Loucy (cell line): Measurements from ENCODE around the gene IRF1.

Source experiments
- H2AFZ ChIP-seq: fragments of 200-600 bp; sonication (generic); 2 replicates; pipeline ENCODE4 v1.6.0; 2016; ENCODE audit warnings: antibody characterized with exemption, mild to moderate bottlenecking, low read length, moderate library complexity
- H3F3A ChIP-seq: fragments of 200-600 bp; 2 replicates; pipeline ENCODE4 v1.6.0; 2016; ENCODE audit warnings: antibody characterized with exemption, low read depth, mild to moderate bottlenecking
- H3K27me3 ChIP-seq: fragments of 200-600 bp; sonication (generic); 2 replicates; pipeline ENCODE4 v1.6.1; 2014; ENCODE audit warnings: low read length, mild to moderate bottlenecking; ENCODE audit not compliant: insufficient read depth, poor library complexity, severe bottlenecking
- H3K36me3 ChIP-seq: fragments of 200-600 bp; sonication (generic); 2 replicates; pipeline ENCODE4 v1.6.1; 2016; ENCODE audit warnings: low read length; ENCODE audit not compliant: insufficient read depth
- H3K4me1 ChIP-seq: fragments of 200-600 bp; sonication (generic); 2 replicates; pipeline ENCODE4 v1.5.1; 2014; ENCODE audit warnings: low read length, mild to moderate bottlenecking; ENCODE audit not compliant: insufficient read depth, poor library complexity, severe bottlenecking
- H3K4me2 ChIP-seq: fragments of 200-600 bp; sonication (generic); 2 replicates; pipeline ENCODE4 v1.6.0; 2014; ENCODE audit warnings: antibody characterized with exemption, low read length, low read depth, mild to moderate bottlenecking; ENCODE audit not compliant: poor library complexity, severe bottlenecking
- H3K4me3 ChIP-seq: fragments of 200-600 bp; sonication (generic); 2 replicates; pipeline ENCODE4 v1.5.1; 2014; ENCODE audit warnings: low read length, mild to moderate bottlenecking, mixed read lengths; ENCODE audit not compliant: poor library complexity, severe bottlenecking
- H3K79me2 ChIP-seq: fragments of 200-600 bp; sonication (generic); 2 replicates; pipeline ENCODE4 v1.6.1; 2014; ENCODE audit warnings: low read length; ENCODE audit not compliant: insufficient read depth
- H3K9ac ChIP-seq: fragments of 200-600 bp; sonication (generic); 2 replicates; pipeline ENCODE4 v1.6.0; 2014; ENCODE audit warnings: mild to moderate bottlenecking, low read depth, low read length, moderate library complexity; ENCODE audit not compliant: poor library complexity, severe bottlenecking
- H3K9me2 ChIP-seq: fragments of 200-600 bp; sonication (generic); replicated peaks from 2 replicates; pipeline ENCODE4 v1.6.1; 2016; ENCODE audit warnings: low read depth, low read length, mixed read lengths
- H3K9me3 ChIP-seq: fragments of 200-600 bp; sonication (generic); 2 replicates; pipeline ENCODE4 v1.6.1; 2014; ENCODE audit warnings: mild to moderate bottlenecking, antibody characterized with exemption, low read length, low read depth; ENCODE audit not compliant: insufficient read depth
- H4K20me1 ChIP-seq: fragments of 200-600 bp; sonication (generic); 2 replicates; pipeline ENCODE4 v1.6.0; 2014; ENCODE audit warnings: antibody characterized with exemption, low read length, mild to moderate bottlenecking; ENCODE audit not compliant: insufficient read depth, poor library complexity, severe bottlenecking
- EZH2phosphoT487 ChIP-seq: fragments of 200-600 bp; IDR thresholded peaks from 2 replicates; pipeline ENCODE4 v1.6.1; 2018; ENCODE audit warnings: antibody characterized with exemption, mild to moderate bottlenecking, moderate library complexity, borderline replicate concordance
- TF ChIP-seq, protein P1 (sequence below): fragments of 200-600 bp; sonication (generic); conservative IDR thresholded peaks from 2 replicates; pipeline ENCODE4 v1.5.1; 2014; ENCODE audit warnings: mild to moderate bottlenecking, antibody characterized with exemption, low read length

IRF1 gene

GRCh38 chr5:132480042-132480441, 10.5 kb downstream of the IRF1 start:
- H3F3A ChIP-seq, result no peaks in the 10 kb centered on the region
- no peak overlapping the region for H2AFZ ChIP-seq
- no peaks in the 10 kb centered on the region for H3K9me3 ChIP-seq
- H4K20me1 ChIP-seq, result peaks cover 17% of the 10 kb centered on the region
- no peak overlapping the region for H3K4me3 ChIP-seq
- no peaks in the 10 kb centered on the region for H3K9me2 ChIP-seq
- H3K79me2 ChIP-seq, result peaks cover 20% of the 10 kb centered on the region
- H3K9ac ChIP-seq, result no peak overlapping the region
- H3K36me3 ChIP-seq, result peaks cover 26% of the 10 kb centered on the region; the same call in 1 of the 2 replicates
- H3K4me1 ChIP-seq, result peaks cover 16% of the 10 kb centered on the region
- H3K4me2 ChIP-seq, result peak overlapping the region; percentile 25
- H3K27me3 ChIP-seq, result no peaks in the 10 kb centered on the region
- no peak for TF ChIP-seq EZH2phosphoT487
- TF ChIP-seq, protein P1, sequence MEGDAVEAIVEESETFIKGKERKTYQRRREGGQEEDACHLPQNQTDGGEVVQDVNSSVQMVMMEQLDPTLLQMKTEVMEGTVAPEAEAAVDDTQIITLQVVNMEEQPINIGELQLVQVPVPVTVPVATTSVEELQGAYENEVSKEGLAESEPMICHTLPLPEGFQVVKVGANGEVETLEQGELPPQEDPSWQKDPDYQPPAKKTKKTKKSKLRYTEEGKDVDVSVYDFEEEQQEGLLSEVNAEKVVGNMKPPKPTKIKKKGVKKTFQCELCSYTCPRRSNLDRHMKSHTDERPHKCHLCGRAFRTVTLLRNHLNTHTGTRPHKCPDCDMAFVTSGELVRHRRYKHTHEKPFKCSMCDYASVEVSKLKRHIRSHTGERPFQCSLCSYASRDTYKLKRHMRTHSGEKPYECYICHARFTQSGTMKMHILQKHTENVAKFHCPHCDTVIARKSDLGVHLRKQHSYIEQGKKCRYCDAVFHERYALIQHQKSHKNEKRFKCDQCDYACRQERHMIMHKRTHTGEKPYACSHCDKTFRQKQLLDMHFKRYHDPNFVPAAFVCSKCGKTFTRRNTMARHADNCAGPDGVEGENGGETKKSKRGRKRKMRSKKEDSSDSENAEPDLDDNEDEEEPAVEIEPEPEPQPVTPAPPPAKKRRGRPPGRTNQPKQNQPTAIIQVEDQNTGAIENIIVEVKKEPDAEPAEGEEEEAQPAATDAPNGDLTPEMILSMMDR, result no peak

DNA sequence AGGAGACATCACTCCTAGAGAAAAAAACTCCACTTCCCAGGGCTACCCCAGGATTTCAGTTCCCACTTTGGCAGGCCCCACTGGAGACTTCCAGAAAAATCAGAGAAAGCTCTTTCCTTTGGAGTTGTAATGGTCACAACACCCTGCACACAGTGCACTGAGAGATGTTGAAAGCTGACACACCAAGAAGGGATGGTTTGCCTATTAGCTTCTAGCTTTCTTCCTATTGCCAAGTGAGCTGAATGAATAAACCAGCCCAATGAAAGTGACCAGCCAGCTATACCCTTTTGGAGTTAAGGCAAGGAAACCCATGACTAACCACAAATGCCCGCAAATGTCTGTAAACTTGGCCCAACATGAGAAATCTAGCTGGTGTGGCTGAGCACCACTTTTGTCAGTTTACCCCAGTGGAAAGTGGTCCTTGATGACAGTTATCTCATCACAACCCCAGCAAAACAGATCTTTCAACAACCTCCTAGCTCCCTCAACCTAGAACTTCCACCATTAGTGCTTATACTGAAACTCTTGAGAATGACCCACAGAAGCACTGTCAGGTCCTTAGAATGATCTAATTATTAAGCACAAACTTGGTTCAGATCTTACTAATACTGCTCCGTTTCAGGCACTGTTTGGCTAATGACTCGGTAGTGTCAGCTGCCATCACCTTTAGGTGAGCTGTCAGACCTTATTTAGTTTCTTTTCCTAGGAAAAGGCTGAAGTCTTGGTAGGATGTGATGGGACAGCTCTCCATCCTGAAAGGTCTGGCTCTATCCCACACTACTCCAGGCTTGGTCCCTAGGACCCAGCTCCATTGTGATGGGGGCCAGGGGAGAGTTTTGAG, 11.2 kb downstream of the IRF1 start:
- Histone ChIP-seq H3K4me3 (no peak overlapping the region), H4K20me1 (peaks cover 12% of the 10 kb centered on the region), H3K9ac (no peak overlapping the region), H3F3A (no peaks in the 10 kb centered on the region), H3K9me2 (no peaks in the 10 kb centered on the region), H3K4me1 (peaks cover 23% of the 10 kb centered on the region), H3K27me3 (no peaks in the 10 kb centered on the region), H3K36me3 (peaks cover 20% of the 10 kb centered on the region; the same call in 1 of the 2 replicates), H2AFZ (no peak overlapping the region), H3K79me2 (peaks cover 13% of the 10 kb centered on the region), H3K9me3 (no peaks in the 10 kb centered on the region), H3K4me2 (peak overlapping the region; percentile 25)
- TF ChIP-seq EZH2phosphoT487, result no peak
- TF ChIP-seq, protein P1, result no peak

DNA sequence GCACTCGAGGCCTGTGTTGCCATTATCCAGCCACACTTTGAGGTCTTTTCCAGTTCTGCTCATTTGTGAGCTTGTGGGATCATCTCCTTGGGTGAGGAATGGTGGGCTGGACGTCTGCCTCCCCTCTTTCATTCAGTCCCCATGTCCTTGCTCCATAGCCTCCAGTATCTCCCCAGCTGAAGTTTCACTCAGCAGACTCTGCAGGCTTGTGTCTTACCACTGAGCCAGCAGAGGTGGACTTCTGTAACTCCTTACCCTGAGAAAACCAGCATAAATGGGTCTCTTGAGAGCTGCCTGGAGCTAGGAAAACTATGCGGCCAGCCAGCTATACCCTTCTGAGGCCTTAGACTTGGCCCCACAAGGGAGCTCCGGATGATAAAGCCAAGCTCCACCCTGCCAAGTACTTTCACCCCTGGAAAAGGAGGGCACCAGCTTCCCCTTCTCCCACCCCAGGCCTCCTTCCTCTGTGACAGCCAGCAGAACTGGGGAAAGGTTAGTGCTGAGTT, 12.2 kb downstream of the IRF1 start:
- H3K4me2 ChIP-seq, result no peak overlapping the region
- no peak overlapping the region for H3K9ac ChIP-seq
- H3K4me3 ChIP-seq, result no peak overlapping the region

More for the DNA sequence above, 12.2 kb downstream of the IRF1 start:
- peaks cover 8% of the 10 kb centered on the region; the same call in 1 of the 2 replicates for H3K79me2 ChIP-seq
- no peaks in the 10 kb centered on the region for H3K9me2 ChIP-seq
- H3K36me3 ChIP-seq, result peaks cover 11% of the 10 kb centered on the region; the same call in 1 of the 2 replicates
- H4K20me1 ChIP-seq, result peaks cover 4% of the 10 kb centered on the region
- H3K27me3 ChIP-seq, result no peaks in the 10 kb centered on the region
- peaks cover 27% of the 10 kb centered on the region for H3K4me1 ChIP-seq
- no peak for TF ChIP-seq EZH2phosphoT487
- TF ChIP-seq, protein P1, result no peak
- no peaks in the 10 kb centered on the region for H3F3A ChIP-seq
- H3K9me3 ChIP-seq, result no peaks in the 10 kb centered on the region
- H2AFZ ChIP-seq, result no peak overlapping the region
